Measurements from ENCODE around the gene ITIH4. TPM values are rescaled to one million over a fixed set of nuclear protein-coding genes. Genes with fewer than 3 reads are reported as not detected.

ITIH4 gene
- total RNA-seq, 1 donor from 2014 or later, result 2.8 TPM

- H3K4me3 ChIP-seq (ENCODE audit: insufficient read depth, low read depth, low read length), result no peak overlapping the region
- Mint-ChIP-seq H3K36me3 (ENCODE audit: low read depth, unreplicated experiment) (no peaks in the 10 kb centered on the region), H3K4me1 (ENCODE audit: low read depth, unreplicated experiment) (peaks cover 4% of the 10 kb centered on the region), H3K9me3 (ENCODE audit: unreplicated experiment) (no peaks in the 10 kb centered on the region), H3K27me3 (ENCODE audit: low read depth, unreplicated experiment) (peaks cover 18% of the 10 kb centered on the region), H3K4me3 (ENCODE audit: unreplicated experiment) (no peak overlapping the region), H3K27ac (ENCODE audit: unreplicated experiment) (no peak overlapping the region)
- FAIRE-seq, result no peak
- H3K27ac ChIP-seq (ENCODE audit: low read depth, low read length), result no peak overlapping the region
- no peaks in the 10 kb centered on the region for H3K79me2 ChIP-seq (ENCODE audit: insufficient read depth, low read length)
- no peaks in the 10 kb centered on the region for H3K9me3 ChIP-seq (ENCODE audit: insufficient read depth, low read depth, low read length)
- no peaks in the 10 kb centered on the region for H4K20me1 ChIP-seq (ENCODE audit: insufficient read depth, low read length)
- no peak for DNase-seq (ENCODE audit: low read depth)
- H3K36me3 ChIP-seq (ENCODE audit: insufficient read depth, low read length), result no peaks in the 10 kb centered on the region
- TF ChIP-seq CTCF (IDR thresholded peaks at IDR 0.05; ENCODE audit: insufficient read depth, low read depth, low read length) (no peak), EZH2 (IDR thresholded peaks at IDR 0.05; ENCODE audit: insufficient read depth, low read length) (no peak)
- no peaks in the 10 kb centered on the region for H3K27me3 ChIP-seq (ENCODE audit: insufficient read depth, low read length)
- H3K9ac ChIP-seq (ENCODE audit: low read length), result no peak overlapping the region
- H2AFZ ChIP-seq (ENCODE audit: low read depth, low read length), result no peak overlapping the region
- no peaks in the 10 kb centered on the region for H3K4me1 ChIP-seq (ENCODE audit: insufficient read depth, low read length)
- no peak overlapping the region for H3K4me2 ChIP-seq (ENCODE audit: low read length)
Observed at GRCh38 chr3:52817860-52818259, 12.6 kb downstream of the ITIH4 start.

DNA sequence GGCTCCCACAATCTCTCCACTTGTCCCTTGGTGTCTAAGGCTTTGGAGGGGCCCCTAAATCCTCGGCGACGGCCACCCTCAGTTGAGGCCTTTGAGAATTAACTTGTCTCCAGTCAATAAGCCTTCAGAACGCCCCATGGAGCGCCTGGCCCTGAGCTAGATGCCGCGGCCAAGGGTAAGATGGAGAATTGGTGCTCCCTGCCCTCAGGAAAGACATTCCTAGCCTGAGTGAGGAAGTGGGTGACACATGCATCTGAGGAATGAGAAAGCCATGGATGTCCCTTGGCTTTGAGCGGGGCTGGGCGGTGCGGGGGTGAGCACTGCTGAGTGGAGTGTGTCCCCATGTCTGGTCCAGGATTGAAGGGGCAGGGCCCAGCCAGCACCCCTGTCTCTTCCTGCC lies 13.3 kb downstream of the ITIH4 start:
- TF ChIP-seq CTCF (IDR thresholded peaks at IDR 0.05; ENCODE audit: insufficient read depth, low read depth, low read length) (no peak), EZH2 (IDR thresholded peaks at IDR 0.05; ENCODE audit: insufficient read depth, low read length) (no peak)
- Histone ChIP-seq H3K36me3 (ENCODE audit: insufficient read depth, low read length) (no peaks in the 10 kb centered on the region), H3K4me2 (ENCODE audit: low read length) (no peak overlapping the region), H2AFZ (ENCODE audit: low read depth, low read length) (no peak overlapping the region), H3K4me1 (ENCODE audit: insufficient read depth, low read length) (no peaks in the 10 kb centered on the region), H3K27me3 (ENCODE audit: insufficient read depth, low read length) (no peaks in the 10 kb centered on the region), H3K27ac (ENCODE audit: low read depth, low read length) (no peak overlapping the region), H4K20me1 (ENCODE audit: insufficient read depth, low read length) (no peaks in the 10 kb centered on the region), H3K4me3 (ENCODE audit: insufficient read depth, low read depth, low read length) (no peak overlapping the region), H3K9me3 (ENCODE audit: insufficient read depth, low read depth, low read length) (no peaks in the 10 kb centered on the region), H3K9ac (ENCODE audit: low read length) (no peak overlapping the region), H3K79me2 (ENCODE audit: insufficient read depth, low read length) (no peaks in the 10 kb centered on the region)
- Mint-ChIP-seq H3K27me3 (ENCODE audit: low read depth, unreplicated experiment) (peaks cover 18% of the 10 kb centered on the region), H3K4me1 (ENCODE audit: low read depth, unreplicated experiment) (peaks cover 4% of the 10 kb centered on the region), H3K36me3 (ENCODE audit: low read depth, unreplicated experiment) (no peaks in the 10 kb centered on the region), H3K9me3 (ENCODE audit: unreplicated experiment) (no peaks in the 10 kb centered on the region), H3K27ac (ENCODE audit: unreplicated experiment) (no peak overlapping the region), H3K4me3 (ENCODE audit: unreplicated experiment) (no peak overlapping the region)
- DNase-seq (ENCODE audit: low read depth) (no peak), FAIRE-seq (no peak)

DNA sequence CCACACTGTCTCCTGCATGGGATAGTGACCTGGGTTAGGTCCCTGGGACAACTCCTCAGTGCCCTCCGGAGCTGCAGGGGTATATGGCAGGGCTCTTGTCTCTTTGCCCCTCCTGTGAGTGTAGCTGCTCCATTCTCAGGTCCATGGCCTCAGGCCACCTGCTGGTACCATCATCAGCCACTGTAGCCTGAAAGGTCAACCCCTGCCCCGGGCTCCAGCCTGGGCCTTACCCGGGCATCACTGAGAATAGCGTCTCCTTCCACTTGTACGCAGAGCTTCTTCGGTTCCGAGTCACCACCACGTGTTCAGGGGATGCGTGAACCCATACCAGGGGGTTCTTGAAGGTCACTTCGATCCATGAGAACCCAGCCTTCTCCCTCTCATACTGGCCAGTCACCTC lies 13.8 kb downstream of the ITIH4 start:
- Histone ChIP-seq H3K36me3 (ENCODE audit: insufficient read depth, low read length) (no peaks in the 10 kb centered on the region), H3K79me2 (ENCODE audit: insufficient read depth, low read length) (no peaks in the 10 kb centered on the region), H3K27ac (ENCODE audit: low read depth, low read length) (no peak overlapping the region), H4K20me1 (ENCODE audit: insufficient read depth, low read length) (no peaks in the 10 kb centered on the region), H3K4me2 (ENCODE audit: low read length) (no peak overlapping the region), H2AFZ (ENCODE audit: low read depth, low read length) (no peak overlapping the region), H3K9me3 (ENCODE audit: insufficient read depth, low read depth, low read length) (no peaks in the 10 kb centered on the region), H3K9ac (ENCODE audit: low read length) (no peak overlapping the region), H3K27me3 (ENCODE audit: insufficient read depth, low read length) (no peaks in the 10 kb centered on the region), H3K4me1 (ENCODE audit: insufficient read depth, low read length) (no peaks in the 10 kb centered on the region), H3K4me3 (ENCODE audit: insufficient read depth, low read depth, low read length) (no peak overlapping the region)
- H3K9me3 Mint-ChIP-seq (ENCODE audit: unreplicated experiment), result no peaks in the 10 kb centered on the region
- H3K36me3 Mint-ChIP-seq (ENCODE audit: low read depth, unreplicated experiment), result no peaks in the 10 kb centered on the region
- H3K4me1 Mint-ChIP-seq (ENCODE audit: low read depth, unreplicated experiment), result peaks cover 4% of the 10 kb centered on the region
- no peak overlapping the region for H3K27ac Mint-ChIP-seq (ENCODE audit: unreplicated experiment)
- FAIRE-seq, result no peak
- DNase-seq (ENCODE audit: low read depth), result no peak
- H3K27me3 Mint-ChIP-seq (ENCODE audit: low read depth, unreplicated experiment), result peaks cover 17% of the 10 kb centered on the region
- H3K4me3 Mint-ChIP-seq (ENCODE audit: unreplicated experiment), result no peak overlapping the region
- no peak for TF ChIP-seq EZH2 (IDR thresholded peaks at IDR 0.05; ENCODE audit: insufficient read depth, low read length)
- no peak for TF ChIP-seq CTCF (IDR thresholded peaks at IDR 0.05; ENCODE audit: insufficient read depth, low read depth, low read length)

Measured in astrocyte (in vitro differentiated cells and primary cell).